Smooth muscle cell of bladder (primary cell): ENCODE data around the gene LYL1. TPM values are rescaled to one million over a fixed set of nuclear protein-coding genes. Genes with fewer than 3 reads are reported as not detected.

Experiments
- total RNA-seq: library from RNA; depleted of rRNA; stranded (reverse); fragments of >200 nt; gene quantifications from 2 replicates; pipeline ENCODE4 v1.2.3, GENCODE V29; 2014

The LYL1 gene
- 1.2 and 1.4 TPM in 2 replicates for total RNA-seq

DNA sequence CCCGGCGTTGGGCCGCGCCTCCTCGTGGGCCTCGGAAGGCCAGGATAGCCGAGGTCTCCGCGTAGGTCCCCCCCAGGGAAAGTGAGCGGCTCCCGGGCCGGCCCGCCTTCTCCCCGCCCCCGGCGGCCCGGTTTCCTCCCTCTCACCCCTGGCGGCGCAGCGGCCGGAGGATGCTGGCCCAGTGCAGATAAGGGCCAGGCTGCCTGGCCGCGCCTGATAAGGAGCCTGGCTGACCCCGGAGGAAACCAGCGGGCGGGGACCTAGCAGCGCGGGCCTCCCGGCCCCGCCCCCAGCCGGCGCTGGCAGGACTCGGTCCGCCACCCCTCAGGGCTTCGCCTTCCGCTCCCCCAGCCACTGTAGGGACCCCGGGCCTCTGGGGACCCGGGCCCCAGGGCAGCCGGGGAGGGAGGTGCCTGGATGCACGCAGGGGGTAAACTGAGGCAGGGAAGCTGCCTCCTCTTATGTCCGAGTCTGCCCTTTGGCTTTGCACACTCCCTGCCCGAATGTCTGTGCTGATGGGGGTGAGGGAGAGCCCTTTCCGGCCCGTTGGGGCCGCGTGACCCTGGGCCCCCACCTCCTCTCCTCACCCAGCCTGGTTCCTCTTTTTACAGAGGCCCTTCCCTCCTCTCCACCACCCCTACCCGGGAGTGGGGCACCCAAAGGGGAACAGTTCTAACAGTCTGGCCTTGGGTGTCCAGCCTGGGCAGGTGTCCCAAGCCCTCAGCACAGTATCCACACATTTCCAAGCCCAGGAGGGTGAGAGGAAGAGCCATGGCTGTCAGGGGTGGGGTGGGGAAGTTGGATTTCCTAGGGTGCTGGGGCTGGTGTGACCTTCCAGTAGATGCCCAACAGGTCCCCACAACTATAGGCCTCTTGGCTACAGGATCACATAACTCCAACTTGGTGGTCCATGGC, at the start of gene LYL1:
LYL1 (minus strand) TSS at position 193 of the 915 bp plus-strand sequence. CDS start 1,687 bp downstream, outside the sequence.

DNA sequence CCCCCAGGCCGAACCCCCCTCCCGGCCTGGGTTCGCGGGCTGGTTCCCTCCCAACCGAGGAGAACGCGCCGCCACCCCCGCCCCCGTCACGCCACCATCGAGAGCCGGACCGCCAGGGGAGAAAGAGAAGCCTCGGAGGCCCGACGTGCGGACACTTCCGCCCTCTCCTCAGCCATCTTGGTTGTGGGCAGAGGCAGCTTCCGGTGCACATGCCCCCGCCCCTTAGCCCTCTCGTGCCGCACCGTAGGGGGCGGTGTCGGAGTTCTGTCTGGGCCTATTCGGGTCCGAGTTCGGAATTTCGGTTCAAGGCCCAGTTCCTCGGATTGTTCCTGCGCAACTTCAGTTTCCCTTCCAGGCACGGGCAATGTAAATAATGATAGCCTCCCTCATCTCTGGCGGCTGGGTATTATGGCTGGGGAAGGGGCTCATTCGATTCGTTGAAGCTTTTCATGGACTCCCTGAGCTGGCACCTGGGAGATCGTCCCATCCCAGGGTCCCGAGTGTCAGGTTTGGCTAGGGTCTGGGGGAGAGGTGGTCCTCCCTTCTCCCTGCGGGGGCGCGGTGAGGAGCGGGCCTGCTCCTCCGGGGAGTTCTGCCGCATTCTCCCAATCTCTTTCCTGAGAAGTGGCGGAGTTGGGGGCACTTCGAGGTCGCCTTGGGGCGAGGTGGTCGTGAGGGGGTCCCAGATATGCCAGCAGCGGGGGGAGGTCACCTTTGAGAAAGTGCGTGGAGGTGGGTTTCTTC, 47.7 kb upstream of the LYL1 start, which contains the start of the genes IER2 and STX10:
IER2 (plus strand) TSS at position 225 of the 744 bp plus-strand sequence. CDS start 2,776 bp downstream, outside the sequence.
STX10 (minus strand) TSS at position 189 of the 744 bp plus-strand sequence. CDS start 202 bp downstream, outside the sequence.

DNA sequence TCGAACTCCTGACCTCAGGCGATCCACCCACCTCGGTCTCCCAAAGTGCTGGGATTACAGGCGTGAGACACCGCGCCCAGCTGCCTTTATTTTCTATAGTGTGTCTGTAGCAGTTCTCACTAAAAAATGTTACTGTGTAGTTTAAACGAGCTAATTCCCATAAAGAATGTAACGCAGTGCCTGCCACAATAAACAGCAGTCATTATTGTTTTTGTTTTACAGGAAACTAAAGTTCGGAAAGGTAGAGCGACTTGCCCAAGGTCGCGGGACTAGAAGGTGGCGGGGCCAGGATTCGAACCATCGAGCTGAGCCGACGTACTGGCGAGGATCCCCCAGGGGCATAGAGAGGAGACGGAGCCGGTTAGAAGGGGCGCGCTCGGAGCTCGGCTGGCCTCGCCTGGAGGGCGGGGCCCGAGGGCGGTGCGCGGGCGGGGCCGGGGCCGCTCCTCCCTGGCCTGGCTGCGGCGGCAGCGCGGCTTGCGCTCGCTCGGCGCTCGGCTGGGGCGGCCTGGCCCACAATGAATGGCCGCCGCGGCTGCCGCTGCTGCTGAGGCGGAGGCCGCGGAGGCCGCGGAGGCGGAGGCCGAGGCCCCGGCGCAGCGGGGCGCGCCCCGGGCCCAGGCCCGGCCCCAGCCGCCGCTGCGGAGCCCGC, 15.2 kb upstream of the LYL1 start, which contains the start of gene NACC1:
NACC1 (plus strand) TSS at position 493 of the 652 bp plus-strand sequence. CDS start 16,944 bp downstream, outside the sequence.

DNA sequence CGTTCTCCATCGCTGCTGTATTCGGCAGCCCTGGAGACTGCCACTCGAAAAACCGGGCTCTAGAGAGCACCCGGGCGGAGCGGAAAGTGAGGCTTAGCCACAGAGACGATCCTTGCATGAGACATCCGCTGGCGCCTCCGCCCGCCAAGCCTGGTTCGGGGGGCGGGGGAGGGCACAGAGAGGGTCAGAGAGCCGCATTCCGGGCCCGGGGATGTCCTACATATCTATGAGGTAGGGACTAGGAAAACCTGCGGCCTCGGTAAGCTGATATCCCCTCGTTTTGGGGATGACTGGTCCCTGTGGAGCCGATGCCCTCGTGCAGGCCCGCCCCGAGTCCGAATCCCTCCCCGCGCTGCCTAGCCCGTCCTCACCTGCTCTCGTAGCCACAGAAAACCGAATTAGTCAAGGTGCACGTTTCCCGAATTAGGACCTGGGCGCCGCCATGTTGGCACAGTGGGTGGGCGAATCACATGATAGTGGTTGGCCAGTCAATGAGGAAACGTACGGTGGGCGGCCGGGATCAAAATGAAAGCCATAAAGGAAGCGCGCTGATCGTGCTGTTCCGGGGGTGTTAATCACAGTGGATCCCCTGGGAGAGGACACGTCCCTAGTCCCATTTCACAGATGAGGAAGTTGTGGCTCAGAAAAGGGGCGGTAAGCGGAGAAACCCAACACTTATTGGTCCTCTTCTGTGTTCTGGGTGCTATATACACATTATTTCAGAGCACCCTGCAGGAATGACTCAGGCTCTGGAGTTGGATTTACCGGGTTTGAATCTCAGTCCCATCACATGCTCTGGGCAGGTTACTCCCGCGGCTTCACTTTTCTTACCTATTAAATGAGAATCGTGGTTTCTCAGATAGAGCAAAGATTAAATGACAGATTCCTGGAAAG, 13.9 kb upstream of the LYL1 start, which contains the start of gene TRMT1:
TRMT1 (minus strand) TSS at position 459 of the 894 bp plus-strand sequence; CDS start at position 118, 341 bp downstream.

Other genes starting within 250 kb of the LYL1 start
- 30.4 and 35.7 TPM in 2 replicates for gene DNASE2, start 221.4 kb downstream of the LYL1 start, total RNA-seq
- gene KLF1, start 215.7 kb downstream of the LYL1 start, total RNA-seq: 0.09 TPM in 1 of 2 replicates, not detected in the other
- gene GCDH, start 211.7 kb downstream of the LYL1 start, total RNA-seq: 15.4 and 17.2 TPM in 2 replicates
- 0.14 TPM in 1 of 2 replicates, not detected in the other for gene SYCE2, start 183.6 kb downstream of the LYL1 start, total RNA-seq
- 42.1 and 52.3 TPM in 2 replicates for gene FARSA, start 169.1 kb downstream of the LYL1 start, total RNA-seq
- gene CALR, start 164.2 kb downstream of the LYL1 start, total RNA-seq: 2,199 and 2,490 TPM in 2 replicates
- 43.9 and 64.8 TPM in 2 replicates for gene RAD23A, start 157.0 kb downstream of the LYL1 start, total RNA-seq
- gene GADD45GIP1, start 145.6 kb downstream of the LYL1 start, total RNA-seq: 25.8 and 30.0 TPM in 2 replicates
- gene DAND5, start 133.3 kb downstream of the LYL1 start, total RNA-seq: not detected in 2 replicates
- 36.8 and 44.9 TPM in 2 replicates for gene NFIX, start 107.4 kb downstream of the LYL1 start, total RNA-seq
- 21.9 and 28.4 TPM in 2 replicates for gene TRMT1, start 13.9 kb upstream of the LYL1 start, total RNA-seq
- gene NACC1, start 15.4 kb upstream of the LYL1 start, total RNA-seq: 27.7 and 38.6 TPM in 2 replicates
- 67.1 and 81.0 TPM in 2 replicates for gene STX10, start 47.5 kb upstream of the LYL1 start, total RNA-seq
- 6.5 and 11.2 TPM in 2 replicates for gene IER2, start 47.6 kb upstream of the LYL1 start, total RNA-seq